ENCODE data around the gene BZW1.

BZW1 gene

DNA sequence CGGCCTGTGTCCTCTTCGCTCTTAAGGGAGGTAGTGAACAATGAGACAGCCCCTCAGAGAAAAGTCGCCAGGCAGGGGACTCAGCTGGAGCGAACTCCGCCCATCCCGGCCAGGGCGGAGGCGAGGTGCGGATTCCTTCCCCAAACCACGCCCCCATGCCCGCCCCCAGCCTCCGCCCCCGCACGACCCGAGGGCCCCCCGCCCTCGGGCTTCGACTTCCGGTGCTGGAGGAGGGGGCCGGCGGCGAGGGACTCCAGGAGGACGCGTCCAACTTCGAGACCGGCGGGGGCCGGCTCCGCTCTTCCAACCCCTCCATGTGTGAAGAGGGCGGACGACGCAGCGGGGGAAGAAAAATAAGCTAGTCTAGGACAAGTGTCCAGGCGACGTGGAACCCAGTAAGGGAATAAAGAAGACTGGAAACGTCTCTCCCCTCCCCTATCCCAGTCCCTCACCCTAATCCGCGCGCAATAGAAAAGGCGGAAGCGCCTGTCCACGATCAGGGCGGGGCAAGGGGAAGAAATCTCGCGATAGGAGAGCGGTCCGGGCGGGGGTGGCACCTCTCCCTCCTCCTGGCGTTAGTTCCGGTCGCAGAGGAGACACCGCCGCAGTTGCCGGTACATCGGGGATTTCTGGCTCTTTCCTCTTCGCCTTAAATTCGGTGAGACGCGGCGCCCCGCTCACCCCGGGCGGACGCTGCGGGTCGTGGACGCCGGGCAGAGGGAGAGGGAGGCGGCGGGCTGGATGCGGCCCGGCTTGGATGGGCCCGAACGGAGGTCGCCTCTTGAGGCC lies at the start of gene BZW1:
Gene BZW1 (plus strand): TSS at position 578 of the 789 bp plus-strand sequence. CDS start 1,308 bp downstream, outside the sequence.
- peak; percentile 97 for DNase-seq

GRCh38 chr2:200762127-200762526 lies 49.6 kb upstream of the BZW1 start:
- DNase-seq = no peak

- no peak for DNase-seq
Observed at GRCh38 chr2:200763422-200763821, 48.3 kb upstream of the BZW1 start.

DNA sequence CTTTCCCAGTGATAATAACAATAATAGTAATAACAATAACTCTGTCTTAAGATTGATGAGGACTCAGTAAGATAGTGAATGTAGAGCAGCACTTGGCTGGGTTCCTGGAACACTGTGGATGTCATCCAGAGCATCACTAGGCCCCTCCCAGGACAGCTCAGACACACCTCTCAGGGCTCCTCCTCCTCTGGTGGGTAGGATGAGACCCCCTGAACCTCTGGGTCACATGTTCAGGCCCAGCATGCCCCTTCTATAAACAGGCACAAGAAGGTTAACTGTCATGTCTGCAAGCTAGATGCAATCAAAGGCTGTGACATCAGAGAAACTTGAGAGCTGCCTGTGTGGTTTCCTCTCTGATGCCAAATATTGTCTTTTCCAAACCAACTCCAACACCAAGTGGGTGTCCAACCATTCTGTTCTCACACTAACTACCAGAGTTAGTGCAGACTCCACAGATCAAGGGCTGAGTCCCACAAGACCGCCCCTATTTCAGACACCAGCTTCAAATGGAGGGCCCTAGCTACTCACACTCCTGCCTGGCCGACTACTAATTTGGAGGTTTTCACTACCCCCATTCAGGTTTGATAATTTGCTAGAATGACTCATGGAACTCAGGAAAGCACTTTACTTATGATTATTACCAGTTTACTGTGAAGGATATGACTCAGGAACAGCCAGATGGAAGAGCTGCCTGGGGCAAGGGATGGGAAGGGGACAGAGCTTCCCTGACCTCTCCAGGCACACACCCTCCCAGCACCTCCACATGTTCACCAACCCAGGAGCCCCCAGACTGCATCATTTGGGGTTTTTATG lies 46.4 kb upstream of the BZW1 start:
- peak; percentile 49 to 68 for DNase-seq

GRCh38 chr2:200765995-200766660 lies 45.6 kb upstream of the BZW1 start:
- DNase-seq = no peak

DNA sequence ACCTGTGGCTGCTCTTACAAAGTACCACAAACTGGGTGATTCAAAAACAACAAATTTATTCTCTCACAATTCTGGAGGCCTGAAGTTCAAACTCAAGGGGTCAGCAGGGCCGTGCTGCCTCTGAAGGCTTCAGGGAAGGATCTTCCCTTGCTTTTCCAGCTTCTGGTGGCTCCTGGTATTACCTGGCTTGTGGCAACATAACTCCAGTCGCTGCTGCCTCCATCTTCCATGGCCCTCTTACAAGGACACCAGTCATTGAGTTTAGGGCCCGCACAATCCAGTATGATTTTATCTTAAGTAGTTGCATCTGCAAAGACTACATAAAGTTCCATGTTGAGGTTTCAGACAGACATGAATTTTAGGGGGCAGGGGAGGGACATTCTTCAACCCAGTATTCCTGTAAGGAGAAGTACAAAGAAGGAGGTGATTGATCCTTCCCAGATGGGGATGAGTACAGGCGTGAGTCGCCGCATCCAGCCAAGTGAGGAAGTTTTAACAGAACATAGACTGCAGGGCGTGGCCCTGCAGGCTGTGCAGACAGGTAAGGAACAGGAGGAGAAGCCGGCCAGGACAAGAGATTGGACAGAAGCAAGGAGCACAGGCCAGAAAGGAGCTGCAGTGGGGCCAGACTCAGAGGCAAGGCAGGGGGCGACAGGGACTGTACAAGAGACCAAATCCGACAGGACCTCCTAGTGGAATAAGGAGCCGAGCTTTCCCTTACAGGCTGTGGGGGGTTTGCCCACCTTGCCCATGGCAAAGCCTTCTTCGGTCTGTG lies 44.4 kb upstream of the BZW1 start:
- DNase-seq = no peak

DNA sequence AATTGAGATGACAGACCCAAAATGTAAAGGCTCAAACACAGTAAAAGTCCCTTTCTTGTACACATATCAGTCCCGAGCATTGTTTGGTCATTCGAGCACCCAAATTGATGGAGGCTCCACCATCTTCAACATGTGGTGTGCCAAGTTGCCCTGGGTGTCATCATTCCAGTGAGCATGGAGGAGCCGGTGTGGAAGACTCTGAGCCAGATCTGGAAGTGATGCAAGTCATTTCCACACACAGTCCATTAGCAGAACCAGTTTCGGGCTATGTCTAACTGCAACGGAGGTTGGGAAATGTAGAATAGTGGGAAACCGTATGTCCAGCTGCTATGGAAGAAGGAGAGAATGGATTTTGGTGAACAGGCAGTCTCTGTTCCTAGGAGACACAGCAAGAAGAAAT lies 40.9 kb upstream of the BZW1 start:
- DNase-seq = no peak

DNA sequence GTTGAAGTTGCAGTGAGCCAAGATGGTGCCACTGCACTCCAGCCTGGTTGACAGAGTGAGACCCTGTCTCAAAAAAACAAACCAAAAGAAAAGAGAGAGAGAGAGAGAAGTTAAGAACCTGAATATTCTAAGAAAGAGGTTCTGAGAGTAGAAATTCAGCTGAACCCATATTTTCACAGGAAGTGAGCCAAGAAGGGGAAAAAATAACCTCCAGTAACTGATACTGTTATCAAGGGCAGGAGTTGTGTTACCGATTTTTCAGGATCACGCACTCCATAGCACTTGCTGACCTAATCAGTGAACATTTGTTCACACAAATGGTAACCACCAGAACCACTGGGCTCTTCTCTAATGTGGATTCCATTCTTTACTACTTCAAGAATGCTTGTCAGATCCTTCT lies 39.1 kb upstream of the BZW1 start:
- DNase-seq = no peak

GRCh38 chr2:200773083-200773482 lies 38.6 kb upstream of the BZW1 start:
- DNase-seq = no peak

GRCh38 chr2:200774920-200775319 lies 36.8 kb upstream of the BZW1 start:
- no peak for DNase-seq

DNA sequence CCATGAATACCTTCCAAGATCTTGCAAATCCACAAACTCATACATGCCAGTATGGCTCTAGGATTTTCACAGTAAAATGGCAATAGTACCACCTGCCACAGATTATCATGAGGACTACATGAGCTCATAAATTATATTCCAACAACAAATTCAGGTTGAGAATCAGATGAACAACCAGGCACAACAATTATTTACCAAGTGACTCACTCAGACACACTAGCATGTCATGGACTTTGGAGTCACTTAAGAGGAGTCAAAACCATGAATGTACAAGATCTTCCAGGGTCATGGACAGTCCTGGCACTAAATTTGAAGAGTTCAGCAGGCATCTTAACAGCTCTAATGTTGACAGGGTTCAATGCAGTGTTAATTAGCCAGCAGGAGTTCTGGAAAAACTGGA lies 34.4 kb upstream of the BZW1 start:
- no peak for DNase-seq

DNA sequence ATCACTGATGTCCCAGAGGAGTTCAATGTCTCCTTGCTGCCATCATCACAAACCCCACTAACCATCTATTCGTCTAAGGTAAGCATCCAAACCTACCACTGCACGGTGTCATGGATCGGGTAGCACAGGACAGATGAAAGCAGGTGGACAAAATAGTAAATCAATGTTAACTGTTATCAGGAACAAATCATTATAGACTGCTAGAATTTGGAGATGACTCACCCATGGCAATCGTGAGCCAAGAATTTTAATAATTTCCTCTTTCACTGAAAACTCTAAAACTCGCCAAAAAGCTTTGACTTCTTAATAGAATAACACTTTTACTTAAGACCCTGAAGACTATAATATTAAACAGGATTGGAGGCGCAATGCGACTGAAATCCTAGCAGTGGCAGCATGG lies 33.7 kb upstream of the BZW1 start:
- no peak for DNase-seq

GRCh38 chr2:200779214-200779613 lies 32.5 kb upstream of the BZW1 start:
- no peak for DNase-seq

- no peak for DNase-seq
Observed at GRCh38 chr2:200781616-200782015, 30.1 kb upstream of the BZW1 start.

DNA sequence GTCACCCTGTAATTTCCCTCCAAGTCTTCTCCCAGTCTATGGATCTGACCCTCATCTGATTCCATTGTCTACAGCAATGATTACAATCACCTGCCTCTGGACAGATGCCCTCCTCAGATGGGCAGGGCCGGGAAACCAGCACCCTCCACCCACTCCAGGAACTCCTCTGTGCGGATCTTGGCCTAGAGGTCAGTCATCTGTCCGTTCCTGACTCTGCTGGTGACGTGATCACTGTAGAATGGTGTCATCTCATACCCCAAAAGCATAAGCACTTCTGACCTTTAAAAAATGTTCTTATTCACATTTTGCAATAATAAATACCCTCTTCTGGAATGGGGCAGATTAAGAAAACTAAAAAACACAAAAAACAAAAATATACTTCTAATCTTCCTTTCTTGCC lies 29.5 kb upstream of the BZW1 start:
- DNase-seq = no peak

GRCh38 chr2:200784215-200784614 lies 27.5 kb upstream of the BZW1 start:
- DNase-seq = no peak

DNA sequence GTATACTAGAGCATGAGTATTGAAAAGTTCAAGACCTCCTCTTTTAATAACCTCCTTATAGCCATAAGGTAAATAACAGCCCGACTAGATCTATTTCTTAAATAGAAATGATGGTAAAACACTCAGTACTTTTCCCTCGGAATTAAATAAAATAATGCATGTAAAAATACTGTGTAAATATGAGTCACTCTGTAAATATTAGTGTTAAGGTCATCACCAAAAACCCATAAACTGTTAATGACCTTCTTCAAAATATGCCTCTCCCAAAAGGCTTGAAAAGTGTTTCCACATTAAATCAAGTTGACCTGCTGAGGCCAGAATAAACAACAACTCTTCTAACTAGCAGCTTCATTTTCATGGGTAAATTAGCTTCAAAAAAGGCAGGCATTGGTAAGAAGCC lies 25.3 kb upstream of the BZW1 start:
- DNase-seq = no peak

DNA sequence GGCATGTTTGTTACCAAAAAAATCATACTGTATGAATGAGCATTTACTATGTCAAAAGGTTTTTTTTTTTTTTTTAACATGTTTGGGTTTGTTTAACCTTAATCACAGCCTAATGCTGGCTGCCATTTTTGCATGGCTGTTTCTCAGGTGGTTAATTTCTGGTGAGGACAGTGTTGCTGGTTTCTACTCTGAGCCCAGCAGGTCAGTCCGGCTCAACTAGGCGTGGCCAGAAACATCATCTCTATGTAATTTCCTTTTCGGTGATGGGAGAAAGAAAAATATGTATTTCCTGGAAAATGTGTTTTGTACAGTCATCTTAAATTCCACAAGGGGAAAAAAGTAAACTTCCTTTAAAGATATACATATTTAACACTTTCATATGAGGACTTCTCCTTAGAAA lies 24.9 kb upstream of the BZW1 start:
- DNase-seq = no peak

GRCh38 chr2:200787351-200788120 lies 24.2 kb upstream of the BZW1 start:
- DNase-seq = peak in 1 of 2 experiments; percentile 24

DNA sequence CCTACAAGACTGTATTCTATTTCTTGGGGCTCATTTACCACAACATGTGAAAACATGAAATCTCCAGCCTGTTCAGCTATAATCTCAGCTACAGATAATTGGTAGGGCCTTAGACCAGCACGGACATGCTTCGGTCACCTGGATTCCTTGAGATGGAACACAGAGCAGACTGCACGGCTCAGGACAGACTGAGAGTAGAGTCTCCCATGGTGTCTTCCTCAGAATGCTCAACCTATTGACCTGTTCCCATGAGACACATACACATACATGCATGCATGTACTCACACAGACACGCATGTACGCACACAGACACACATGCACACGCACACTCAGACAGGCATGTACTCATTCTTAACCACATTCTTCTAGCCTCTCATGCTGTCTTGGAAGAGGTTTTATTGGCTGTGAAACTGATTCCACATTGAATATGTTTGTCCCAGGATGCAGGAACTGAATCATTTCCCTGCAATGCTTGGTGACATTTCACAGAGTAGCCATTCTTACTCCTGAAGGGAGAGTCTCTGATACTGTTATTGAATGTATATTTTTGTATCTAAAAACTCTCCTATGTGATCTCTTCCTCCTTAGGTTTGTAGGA lies 23.5 kb upstream of the BZW1 start:
- no peak for DNase-seq

DNA sequence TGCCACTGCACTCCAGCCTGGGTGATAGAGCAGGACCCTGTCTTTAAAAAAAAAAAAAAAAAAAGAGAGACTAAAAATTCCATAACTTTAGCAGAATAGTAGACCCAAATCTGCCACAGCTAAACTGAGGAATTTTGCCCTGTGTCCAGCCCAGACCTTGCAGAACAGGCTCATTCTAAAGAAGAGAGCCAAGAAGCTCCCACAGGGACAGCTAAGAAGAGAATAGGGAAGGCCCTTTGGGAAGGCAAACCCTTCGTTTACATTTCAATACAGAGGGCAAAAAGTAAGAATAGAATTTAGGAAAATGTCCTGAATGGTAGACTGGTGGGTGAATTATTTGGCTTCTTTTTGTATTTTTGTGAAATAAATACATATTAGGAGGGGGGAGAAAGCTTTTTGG lies 21.5 kb upstream of the BZW1 start:
- DNase-seq = no peak

DNA sequence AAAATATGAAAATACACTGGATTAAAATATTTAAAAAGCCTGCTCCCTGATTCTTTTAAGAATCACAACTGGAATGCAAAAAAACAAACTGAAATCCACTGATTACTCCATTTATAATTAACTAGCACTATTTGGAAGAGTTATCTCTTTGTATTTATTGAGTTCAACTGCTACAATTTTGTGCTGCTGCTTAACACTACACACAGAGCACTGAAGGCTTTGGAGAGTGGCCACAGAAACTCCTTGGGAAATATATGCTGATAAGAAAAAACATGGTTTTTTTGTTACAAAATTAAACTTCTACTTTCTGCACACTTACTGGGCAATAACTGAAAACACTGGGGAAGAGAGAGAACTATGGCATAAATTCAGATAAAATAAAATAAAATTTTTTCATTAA lies 19.8 kb upstream of the BZW1 start:
- DNase-seq = no peak

Measured in activated CD4-positive, alpha-beta T cell treated with anti-CD3 and anti-CD28 coated beads, Interleukin-2, amount 50 U/mL, for 48 hours (primary cell).